Stimulated activated naive CD4-positive, alpha-beta T cell (primary cell): ENCODE measurements around the gene ZNF300.
"Not testable (repeated sequence)": the region's sequence is repeated elsewhere in the genome, so short reads cannot be mapped to it uniquely, and the experiment has no call there.

ENCODE experiments used
- DNase-seq, 6 experiments: peaks; one replicate each; lab custom pipeline; 2025; lab: John Stamatoyannopoulos, UW

Gene ZNF300

DNA sequence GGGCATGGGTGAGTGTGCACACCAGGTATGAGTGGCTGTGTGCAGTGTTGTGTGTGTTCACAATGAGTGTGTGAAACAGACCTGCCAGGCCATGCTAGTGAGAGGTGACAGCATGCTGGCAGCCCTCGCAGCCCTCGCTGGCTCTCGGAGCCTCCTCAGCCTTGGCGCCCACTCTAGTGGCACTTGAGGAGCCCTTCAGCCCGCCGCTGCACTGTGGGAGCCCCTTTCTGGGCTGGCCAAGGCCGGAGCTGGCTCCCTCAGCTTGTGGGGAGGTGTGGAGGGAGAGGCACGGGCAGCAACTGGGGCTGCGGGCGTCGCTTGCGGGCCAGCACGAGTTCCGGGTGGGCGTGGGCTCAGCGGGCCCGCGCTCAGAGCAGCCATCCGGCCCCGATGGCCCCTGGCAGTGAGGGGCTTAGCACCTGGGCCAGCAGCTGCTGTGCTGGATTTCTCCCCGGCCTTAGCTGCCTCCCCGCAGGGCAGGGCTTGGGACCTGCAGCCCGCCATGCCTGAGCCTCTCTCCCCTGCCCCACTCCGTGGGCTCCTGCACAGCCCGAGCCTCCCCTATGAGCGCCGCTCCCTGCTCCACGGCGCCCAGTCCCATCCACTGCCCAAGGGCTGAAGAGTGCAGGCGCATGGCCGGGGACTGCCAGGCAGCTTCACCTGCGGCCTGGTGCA is 59.5 kb downstream of the ZNF300 start:
- DNase-seq, result not testable (repeated sequence)
